ENCODE results near the gene LY9. TPM values are rescaled to one million over a fixed set of nuclear protein-coding genes. Genes with fewer than 3 reads are reported as not detected.

The LY9 gene
- total RNA-seq, 1 donor from 2014 or later, result not detected

DNA sequence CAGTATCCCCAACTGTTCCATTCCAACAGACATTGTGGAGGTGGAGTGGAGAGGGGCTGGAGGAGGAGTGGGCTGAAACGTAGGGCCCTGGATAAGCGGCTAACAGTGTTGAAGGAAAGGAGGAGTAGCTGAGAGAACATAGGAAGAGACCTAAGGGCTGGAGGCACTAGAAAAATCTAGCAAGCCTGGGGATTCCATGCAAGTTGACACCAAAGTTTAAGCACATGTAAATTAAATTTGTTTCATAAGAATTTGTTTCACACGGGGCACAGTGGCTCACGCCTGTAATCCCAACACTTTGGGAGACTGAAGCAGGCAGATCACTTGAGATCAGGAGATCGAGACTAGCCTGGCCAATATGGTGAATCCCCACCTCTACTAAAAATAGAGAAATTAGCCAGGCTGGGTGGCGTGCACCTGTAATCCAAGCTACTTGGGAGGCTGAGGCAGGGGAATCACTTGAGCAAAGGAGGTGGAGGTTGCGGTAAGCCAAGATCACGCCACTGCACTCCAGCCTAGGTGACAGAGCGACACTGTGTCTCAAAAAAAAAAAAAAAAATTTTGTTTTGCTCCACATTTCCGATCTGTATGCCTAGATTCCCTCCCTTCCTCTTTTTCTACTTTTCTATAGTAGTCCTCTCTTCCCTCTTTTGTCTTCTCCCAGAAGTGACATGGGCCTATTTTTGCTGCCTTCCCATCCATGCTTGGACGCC, 67.2 kb downstream of the LY9 start:
- no peaks in the 10 kb centered on the region for H3K9me3 Mint-ChIP-seq (ENCODE audit: unreplicated experiment)
- no peak overlapping the region for H3K27ac Mint-ChIP-seq (ENCODE audit: unreplicated experiment)
- H3K4me1 Mint-ChIP-seq (ENCODE audit: unreplicated experiment), result no peaks in the 10 kb centered on the region
- H3K27me3 Mint-ChIP-seq (ENCODE audit: unreplicated experiment), result no peaks in the 10 kb centered on the region
- no peak for DNase-seq (ENCODE audit: extremely low spot score, unreplicated experiment)
- H3K4me3 Mint-ChIP-seq (ENCODE audit: unreplicated experiment), result no peak overlapping the region
- TF ChIP-seq, protein P1, sequence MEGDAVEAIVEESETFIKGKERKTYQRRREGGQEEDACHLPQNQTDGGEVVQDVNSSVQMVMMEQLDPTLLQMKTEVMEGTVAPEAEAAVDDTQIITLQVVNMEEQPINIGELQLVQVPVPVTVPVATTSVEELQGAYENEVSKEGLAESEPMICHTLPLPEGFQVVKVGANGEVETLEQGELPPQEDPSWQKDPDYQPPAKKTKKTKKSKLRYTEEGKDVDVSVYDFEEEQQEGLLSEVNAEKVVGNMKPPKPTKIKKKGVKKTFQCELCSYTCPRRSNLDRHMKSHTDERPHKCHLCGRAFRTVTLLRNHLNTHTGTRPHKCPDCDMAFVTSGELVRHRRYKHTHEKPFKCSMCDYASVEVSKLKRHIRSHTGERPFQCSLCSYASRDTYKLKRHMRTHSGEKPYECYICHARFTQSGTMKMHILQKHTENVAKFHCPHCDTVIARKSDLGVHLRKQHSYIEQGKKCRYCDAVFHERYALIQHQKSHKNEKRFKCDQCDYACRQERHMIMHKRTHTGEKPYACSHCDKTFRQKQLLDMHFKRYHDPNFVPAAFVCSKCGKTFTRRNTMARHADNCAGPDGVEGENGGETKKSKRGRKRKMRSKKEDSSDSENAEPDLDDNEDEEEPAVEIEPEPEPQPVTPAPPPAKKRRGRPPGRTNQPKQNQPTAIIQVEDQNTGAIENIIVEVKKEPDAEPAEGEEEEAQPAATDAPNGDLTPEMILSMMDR (IDR thresholded peaks at IDR 0.05), result no peak
- no peaks in the 10 kb centered on the region for H3K36me3 Mint-ChIP-seq (ENCODE audit: unreplicated experiment)

DNA sequence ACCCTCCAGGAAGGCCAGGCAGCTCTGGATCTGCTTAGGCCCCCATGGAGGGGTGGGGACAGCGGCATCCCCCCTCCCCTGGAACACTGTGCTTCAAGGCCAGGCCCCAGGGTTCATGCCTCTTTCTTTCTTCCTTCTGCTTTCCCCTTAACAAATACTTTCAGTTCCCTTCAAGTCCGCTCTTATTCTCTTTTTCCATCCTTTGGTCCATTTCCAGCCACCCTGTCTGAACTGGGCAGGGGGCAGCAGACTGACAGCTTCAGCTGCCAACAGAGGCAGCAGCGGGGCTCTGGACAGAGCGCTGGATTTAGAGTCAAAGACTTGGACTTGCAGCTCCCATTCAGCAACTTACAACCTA, 67.8 kb downstream of the LY9 start:
- DNase-seq (ENCODE audit: extremely low spot score, unreplicated experiment), result peak; percentile 65
- no peaks in the 10 kb centered on the region for H3K36me3 Mint-ChIP-seq (ENCODE audit: unreplicated experiment)
- H3K9me3 Mint-ChIP-seq (ENCODE audit: unreplicated experiment), result no peaks in the 10 kb centered on the region
- no peak overlapping the region for H3K4me3 Mint-ChIP-seq (ENCODE audit: unreplicated experiment)
- H3K27me3 Mint-ChIP-seq (ENCODE audit: unreplicated experiment), result no peaks in the 10 kb centered on the region
- H3K4me1 Mint-ChIP-seq (ENCODE audit: unreplicated experiment), result no peaks in the 10 kb centered on the region
- H3K27ac Mint-ChIP-seq (ENCODE audit: unreplicated experiment), result no peak overlapping the region
- TF ChIP-seq, protein P1 (IDR thresholded peaks at IDR 0.05), result no peak

DNA sequence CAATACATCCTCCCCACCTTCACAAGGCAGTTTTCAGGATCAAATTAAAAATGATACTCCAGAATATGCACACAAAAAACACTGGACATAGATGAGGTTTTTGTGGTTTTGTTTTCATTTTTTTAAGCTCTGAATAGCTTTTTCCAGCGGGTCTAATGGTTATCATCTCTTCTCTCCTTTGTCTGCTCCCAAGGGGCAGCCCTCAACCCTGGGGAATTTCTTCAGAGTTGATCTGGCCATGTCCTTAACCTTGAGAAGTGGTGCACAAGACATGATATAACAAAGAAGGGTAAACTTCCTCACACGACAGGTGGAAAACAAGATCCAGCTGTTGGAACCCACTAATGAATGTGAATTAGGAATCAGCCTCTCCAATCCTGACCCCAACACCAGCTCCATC, 68.2 kb downstream of the LY9 start:
- Mint-ChIP-seq H3K27ac (ENCODE audit: unreplicated experiment) (no peak overlapping the region), H3K36me3 (ENCODE audit: unreplicated experiment) (no peaks in the 10 kb centered on the region), H3K4me3 (ENCODE audit: unreplicated experiment) (no peak overlapping the region), H3K27me3 (ENCODE audit: unreplicated experiment) (no peaks in the 10 kb centered on the region), H3K4me1 (ENCODE audit: unreplicated experiment) (no peaks in the 10 kb centered on the region), H3K9me3 (ENCODE audit: unreplicated experiment) (no peaks in the 10 kb centered on the region)
- TF ChIP-seq, protein P1 (IDR thresholded peaks at IDR 0.05), result no peak
- DNase-seq (ENCODE audit: extremely low spot score, unreplicated experiment), result no peak

DNA sequence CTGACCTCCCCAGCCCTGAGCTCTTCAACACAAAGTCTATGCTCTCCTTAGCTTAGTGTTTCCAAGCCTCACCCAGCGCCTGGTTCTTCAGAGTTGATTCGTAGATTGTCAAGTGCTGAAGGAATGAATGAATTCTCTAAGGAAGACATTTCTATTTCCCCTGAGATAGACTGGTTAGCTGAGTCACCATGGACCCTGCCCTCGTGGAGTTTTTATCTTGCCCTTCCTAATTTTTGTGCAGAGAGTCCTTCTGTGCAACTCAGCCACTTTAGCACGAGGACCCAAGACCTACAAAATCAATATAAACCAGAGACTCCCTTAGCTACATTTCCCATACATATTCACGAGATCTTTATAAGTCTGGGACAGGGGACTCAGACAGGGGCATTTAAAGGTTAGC, 69.4 kb downstream of the LY9 start:
- H3K27ac Mint-ChIP-seq (ENCODE audit: unreplicated experiment), result no peak overlapping the region
- H3K36me3 Mint-ChIP-seq (ENCODE audit: unreplicated experiment), result no peaks in the 10 kb centered on the region
- TF ChIP-seq, protein P1 (IDR thresholded peaks at IDR 0.05), result no peak
- no peaks in the 10 kb centered on the region for H3K4me1 Mint-ChIP-seq (ENCODE audit: unreplicated experiment)
- H3K9me3 Mint-ChIP-seq (ENCODE audit: unreplicated experiment), result no peaks in the 10 kb centered on the region
- no peak for DNase-seq (ENCODE audit: extremely low spot score, unreplicated experiment)
- no peak overlapping the region for H3K4me3 Mint-ChIP-seq (ENCODE audit: unreplicated experiment)
- no peaks in the 10 kb centered on the region for H3K27me3 Mint-ChIP-seq (ENCODE audit: unreplicated experiment)

DNA sequence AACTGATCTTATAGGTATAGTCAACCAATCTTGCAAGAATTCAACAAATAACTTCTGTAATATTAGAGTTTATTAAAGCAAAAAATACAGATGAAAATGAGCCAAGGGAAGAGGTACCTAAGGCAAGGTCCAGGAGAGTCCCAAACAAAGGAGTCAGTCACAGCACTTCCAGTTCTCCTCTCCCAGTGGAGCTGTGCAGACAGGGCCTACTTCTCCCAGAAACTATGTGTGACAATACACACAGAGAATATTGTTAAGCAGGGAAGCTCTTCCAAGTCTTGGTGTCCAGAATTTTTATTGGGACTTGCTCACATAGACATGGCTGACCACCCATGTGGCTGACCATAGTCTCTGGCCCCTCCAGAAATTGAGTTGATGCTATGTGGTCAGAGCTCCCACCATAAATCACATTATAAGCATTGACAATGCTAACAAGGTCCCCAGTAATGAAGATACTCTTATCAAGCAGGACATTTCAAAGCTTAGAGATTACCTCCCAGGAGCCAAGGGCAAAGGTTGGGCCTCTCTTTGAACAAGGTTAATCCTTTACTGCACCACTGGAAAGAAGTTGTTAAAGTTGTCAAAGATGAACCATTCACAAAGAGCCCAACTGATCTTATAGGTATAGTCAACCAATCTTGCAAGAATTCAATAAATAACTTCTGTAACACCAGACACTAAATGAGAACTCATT, 70.2 kb downstream of the LY9 start:
- no peaks in the 10 kb centered on the region for H3K4me1 Mint-ChIP-seq (ENCODE audit: unreplicated experiment)
- no peak overlapping the region for H3K4me3 Mint-ChIP-seq (ENCODE audit: unreplicated experiment)
- H3K27ac Mint-ChIP-seq (ENCODE audit: unreplicated experiment), result no peak overlapping the region
- TF ChIP-seq, protein P1 (IDR thresholded peaks at IDR 0.05), result no peak
- no peaks in the 10 kb centered on the region for H3K9me3 Mint-ChIP-seq (ENCODE audit: unreplicated experiment)
- H3K27me3 Mint-ChIP-seq (ENCODE audit: unreplicated experiment), result no peaks in the 10 kb centered on the region
- no peaks in the 10 kb centered on the region for H3K36me3 Mint-ChIP-seq (ENCODE audit: unreplicated experiment)
- DNase-seq (ENCODE audit: extremely low spot score, unreplicated experiment), result no peak
